GM18502 (cell line): Measurements from ENCODE around the gene TOE1.
"Not testable (repeated sequence)": the region's sequence is repeated elsewhere in the genome, so short reads cannot be mapped to it uniquely, and the experiment has no call there.

ENCODE experiments used
- ATAC-seq: cut with Tn5 transposase; IDR thresholded peaks from one replicate; pipeline ENCODE4 v1.9.1; 2021; ENCODE audit warnings: mild to moderate bottlenecking; ENCODE audit not compliant: unreplicated experiment, poor library complexity

The TOE1 gene

DNA sequence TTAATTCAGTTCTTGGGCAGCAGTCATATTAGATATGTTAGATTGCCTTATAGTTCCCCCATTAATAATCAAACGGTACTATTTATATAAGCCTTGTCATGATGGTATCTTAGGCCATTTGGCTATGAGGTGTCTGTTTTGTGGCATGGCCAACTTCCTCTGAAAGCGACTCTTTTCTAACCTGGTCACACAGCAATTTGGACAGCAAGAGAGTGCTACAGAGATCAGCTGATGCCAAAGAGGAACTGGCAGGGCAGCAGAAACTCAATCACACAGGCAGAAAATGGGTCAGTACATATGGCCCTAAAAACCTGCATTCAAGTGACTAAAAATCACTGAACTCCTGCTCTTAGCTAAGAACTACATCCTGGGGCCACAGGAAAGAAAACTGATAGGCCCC lies 13.7 kb downstream of the TOE1 start:
- no peak for ATAC-seq

GRCh38 chr1:45354838-45355237 lies 14.9 kb downstream of the TOE1 start:
- ATAC-seq = no peak

GRCh38 chr1:45355683-45356082 lies 15.7 kb downstream of the TOE1 start:
- no peak for ATAC-seq

DNA sequence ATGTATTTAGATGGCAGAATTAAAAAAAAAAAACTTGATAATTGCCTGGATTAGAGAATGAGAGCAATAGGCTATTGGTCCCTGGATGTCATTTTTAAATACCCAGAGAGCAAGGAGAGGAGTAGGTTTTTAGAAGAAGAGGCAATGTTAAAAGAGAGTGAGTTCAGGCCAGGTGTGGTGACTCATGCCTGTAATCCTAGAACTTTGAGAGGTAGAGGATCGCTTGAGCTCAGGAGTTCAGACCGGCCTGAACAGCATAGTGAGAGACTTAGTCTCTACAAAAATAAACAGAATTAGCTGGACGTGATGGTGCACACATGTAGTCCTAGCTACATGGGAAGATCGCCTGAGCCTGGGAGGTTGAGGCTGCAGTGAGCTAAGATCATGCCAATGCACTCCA lies 16.2 kb downstream of the TOE1 start:
- ATAC-seq = no peak

DNA sequence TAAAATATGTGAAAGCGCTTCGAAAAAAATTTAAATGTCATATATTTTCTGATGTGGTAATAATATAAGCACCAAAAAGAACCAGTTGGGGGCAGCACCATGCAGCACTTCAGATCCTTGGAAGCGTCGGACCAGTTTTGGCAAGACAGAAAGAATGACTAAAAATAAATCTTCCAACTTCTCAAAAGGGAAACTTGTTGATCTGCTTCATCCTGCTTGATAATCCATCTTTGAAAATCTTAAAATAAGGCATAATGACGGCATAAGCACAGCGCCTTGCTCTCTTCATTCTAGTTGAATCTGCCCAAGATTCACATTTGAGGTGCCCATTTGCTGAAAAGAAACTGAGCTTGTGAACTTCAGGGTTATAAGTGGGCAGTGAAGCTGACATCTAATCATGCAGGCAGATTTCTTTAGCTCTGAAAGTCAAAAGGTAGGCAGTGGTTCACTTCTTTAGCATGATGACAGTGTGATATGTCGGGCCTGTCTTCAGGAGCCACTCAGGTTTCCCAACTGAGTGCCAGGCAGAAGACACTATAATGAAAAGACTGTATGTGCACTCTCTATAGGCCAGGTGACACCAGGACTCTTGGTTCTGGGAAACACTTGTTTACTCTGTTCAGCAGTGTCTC lies 20.0 kb downstream of the TOE1 start:
- no peak for ATAC-seq

GRCh38 chr1:45360981-45361380 lies 21.0 kb downstream of the TOE1 start:
- not testable (repeated sequence) for ATAC-seq

- no peak for ATAC-seq
These were observed 24.3 kb downstream of the TOE1 start for GRCh38 chr1:45364294-45364693.

GRCh38 chr1:45365051-45365450 lies 25.1 kb downstream of the TOE1 start:
- peak; percentile 74 for ATAC-seq

GRCh38 chr1:45370575-45370974 lies 30.6 kb downstream of the TOE1 start:
- peak; percentile 74 for ATAC-seq

- no peak for ATAC-seq
These were observed 33.6 kb downstream of the TOE1 start for GRCh38 chr1:45373573-45373972.

DNA sequence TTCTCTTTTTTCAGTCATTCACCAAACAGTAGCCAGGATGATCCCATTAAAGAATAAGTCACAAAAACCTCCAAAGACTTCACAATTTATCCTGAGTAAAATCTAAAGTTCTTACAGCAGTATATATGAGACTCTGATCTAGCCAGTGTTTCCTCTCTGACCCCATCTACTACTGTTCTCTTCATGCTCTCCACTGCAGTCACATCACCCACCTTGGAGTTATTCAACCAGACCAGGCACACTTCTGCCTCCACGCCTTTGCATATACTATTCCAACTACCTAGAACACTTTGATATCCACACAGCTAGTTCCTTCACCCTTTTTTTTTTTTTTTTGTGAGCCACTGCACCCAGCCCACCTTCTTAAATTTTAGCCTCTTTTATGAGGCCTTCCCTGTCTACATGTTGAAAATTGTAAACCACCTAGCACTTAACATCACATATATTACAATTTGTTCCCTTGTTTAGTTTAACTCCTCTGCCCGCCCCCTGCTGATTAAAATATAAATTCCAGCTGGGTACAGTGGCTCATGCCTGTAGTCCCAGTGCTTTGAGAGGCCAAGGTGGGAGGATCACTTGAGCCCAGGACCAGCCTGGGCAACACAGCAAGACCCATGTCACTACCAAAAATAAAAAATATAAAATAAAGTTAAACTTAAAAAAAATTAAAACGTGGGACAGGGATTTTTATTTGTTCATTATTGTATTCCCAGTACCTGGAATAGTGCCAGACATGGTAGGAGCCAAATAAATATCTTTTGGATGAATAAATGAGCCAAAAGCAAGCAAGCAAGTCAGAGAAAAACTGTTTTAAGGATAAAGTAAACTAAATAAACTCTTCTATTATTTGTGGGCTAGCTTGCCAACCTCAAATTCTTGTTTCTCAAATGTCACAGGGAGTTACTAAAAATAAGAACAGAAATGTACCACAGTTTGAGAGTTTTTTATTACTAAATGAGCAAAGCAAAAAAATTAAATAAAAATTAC lies 35.4 kb downstream of the TOE1 start:
- no peak for ATAC-seq

- no peak for ATAC-seq
These were observed 38.2 kb downstream of the TOE1 start for GRCh38 chr1:45378184-45378583.

DNA sequence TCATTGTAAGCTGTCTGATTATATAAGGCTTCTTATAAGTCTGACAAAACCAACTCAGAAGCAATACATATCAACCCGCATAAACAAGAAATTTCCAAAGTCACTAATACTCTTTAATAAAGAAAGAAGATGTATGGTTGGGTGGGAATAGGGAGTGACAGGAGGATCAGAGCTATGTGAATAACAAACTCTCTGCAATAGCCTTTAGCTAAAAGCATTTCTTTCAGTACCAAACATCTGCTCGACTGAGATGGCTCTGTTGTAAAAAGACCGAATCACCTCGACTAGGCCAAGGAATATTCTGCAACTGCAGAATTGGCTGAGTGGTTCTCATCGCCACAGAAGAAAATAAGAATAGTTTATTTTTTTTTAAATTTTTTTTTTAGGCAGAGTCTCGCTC lies 39.6 kb downstream of the TOE1 start:
- ATAC-seq = no peak

GRCh38 chr1:45380125-45380524 lies 40.2 kb downstream of the TOE1 start:
- no peak for ATAC-seq

DNA sequence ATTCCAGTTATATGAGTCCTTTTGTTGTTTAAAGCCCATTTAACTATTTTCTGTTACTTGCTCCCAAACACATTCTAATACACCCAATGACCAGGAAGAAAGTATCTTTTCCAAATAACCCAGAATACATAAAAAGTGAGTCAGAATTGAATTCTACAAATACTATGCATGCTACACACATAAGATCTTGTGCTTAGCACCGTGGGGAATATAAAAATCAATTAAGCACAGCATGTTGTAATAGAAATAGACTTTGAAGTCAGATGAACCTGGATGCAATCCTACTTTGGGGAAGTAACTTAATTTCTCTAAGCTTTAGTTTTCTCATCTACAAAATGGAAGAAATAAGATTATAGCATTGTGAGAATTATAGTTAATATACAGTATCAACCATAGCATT lies 40.8 kb downstream of the TOE1 start:
- ATAC-seq = no peak

DNA sequence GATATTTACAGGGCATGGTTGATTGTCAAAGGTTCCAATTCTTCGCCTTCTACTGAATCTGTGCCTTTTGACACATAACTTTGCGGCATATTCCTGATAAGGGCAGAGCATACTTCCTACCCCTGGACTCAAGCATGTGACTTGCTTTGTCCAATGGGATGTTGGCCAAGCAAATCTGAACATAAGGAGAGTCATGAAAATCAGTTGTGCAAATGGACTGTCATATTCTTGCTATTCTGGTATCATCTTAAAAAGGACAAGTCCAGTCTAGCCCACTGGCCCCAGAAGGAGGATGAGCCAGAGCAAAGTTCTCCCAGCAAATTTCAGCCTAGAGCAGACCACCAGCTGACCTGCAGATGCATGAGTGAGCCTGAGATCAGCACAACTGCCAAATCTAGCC lies 41.3 kb downstream of the TOE1 start:
- ATAC-seq = no peak

GRCh38 chr1:45383191-45383590 lies 43.2 kb downstream of the TOE1 start:
- ATAC-seq = no peak

DNA sequence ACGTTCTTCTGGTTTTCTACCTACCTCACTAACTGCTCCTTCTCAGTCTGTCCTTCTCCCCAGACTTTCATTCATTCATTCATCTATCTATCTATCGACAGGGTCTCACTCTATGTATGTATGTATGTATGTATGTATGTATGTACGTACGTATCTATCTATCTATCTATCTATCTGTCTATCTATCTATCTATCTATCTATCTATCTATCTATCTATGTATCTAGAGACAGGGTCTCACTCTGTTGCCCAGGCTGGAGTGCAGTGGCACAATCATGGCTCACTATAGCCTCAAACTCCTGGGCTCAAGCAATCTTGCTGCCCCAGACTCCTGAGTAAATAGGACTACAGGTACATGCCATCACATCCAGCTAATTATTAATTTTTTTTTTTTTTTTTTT lies 44.2 kb downstream of the TOE1 start:
- ATAC-seq = not testable (repeated sequence)

DNA sequence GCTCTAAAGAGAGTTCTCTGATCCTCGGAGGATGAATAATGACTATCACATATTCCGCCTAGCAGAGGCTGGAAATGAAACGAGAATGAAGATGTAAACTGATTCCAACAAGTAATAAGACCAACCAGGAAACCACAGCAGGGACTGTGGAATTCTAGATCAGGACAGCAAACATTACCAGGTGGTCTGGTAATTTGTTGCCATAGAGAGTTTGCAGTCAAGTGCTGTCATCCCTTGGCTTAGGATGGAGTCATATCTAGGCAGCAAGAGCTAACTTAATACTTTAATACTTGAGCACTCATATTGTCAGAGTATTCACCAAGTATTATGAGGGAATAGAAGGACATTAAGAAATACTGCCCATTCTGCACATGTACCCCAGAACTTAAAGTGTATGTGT lies 45.3 kb downstream of the TOE1 start:
- ATAC-seq = no peak

- ATAC-seq = no peak
These were observed 46.2 kb downstream of the TOE1 start for GRCh38 chr1:45386219-45386618.
